ENCODE data around the gene FAM156A. TPM values are rescaled to one million over a fixed set of nuclear protein-coding genes. Genes with fewer than 3 reads are reported as not detected.
"Not testable (repeated sequence)": the region's sequence is repeated elsewhere in the genome, so short reads cannot be mapped to it uniquely, and the experiment has no call there.

FAM156A gene
- polyA plus RNA-seq, 1 of the 3 experiments (the other 2 are of a cell fraction), result 47.2 TPM

GRCh38 chrX:52977953-52978352 is 19.6 kb upstream of the FAM156A start:
- Histone ChIP-seq H3K4me3 (ENCODE audit: low read depth in 2 of 2, low read length in 1 of 2) (no peak overlapping the region), H3K27me3 (ENCODE audit: insufficient read depth) (0 out of 2 replicates have a peak, but pooled peaks cover 12% of the 10 kb centered on the region), H3F3A (replicated peaks; ENCODE audit: insufficient read depth) (no peaks in the 10 kb centered on the region), H2AFZ (ENCODE audit: low read depth) (no peak overlapping the region), H4K20me1 (ENCODE audit: insufficient read depth) (no peaks in the 10 kb centered on the region), H3K4me2 (no peak overlapping the region), H3K36me3 (replicated peaks in 1 of 2; ENCODE audit: control insufficient read depth in 1 of 2, insufficient read depth in 2 of 2, low read length in 1 of 2) (no peaks in the 10 kb centered on the region), H3K9me3 (no peaks in the 10 kb centered on the region), H3K9me2 (no peaks in the 10 kb centered on the region), H3K27ac (ENCODE audit: low read depth in 2 of 2, low read length in 1 of 2) (no peak overlapping the region), H3K4me1 (ENCODE audit: control insufficient read depth in 1 of 2, insufficient read depth in 2 of 2, low read depth in 1 of 2, low read length in 1 of 2) (no peaks in the 10 kb centered on the region), H3K9ac (no peak overlapping the region), H3K79me2 (ENCODE audit: insufficient read depth) (peaks cover 10% of the 10 kb centered on the region)
- TF ChIP-seq JUND (IDR thresholded peaks at IDR 0.05), result no peak
- no peak for TF ChIP-seq NFIC (IDR thresholded peaks at IDR 0.05; ENCODE audit: borderline replicate concordance)
- TF ChIP-seq TAF1 (IDR thresholded peaks at IDR 0.05; ENCODE audit: borderline replicate concordance, low read depth, low read length), result no peak
- TF ChIP-seq CTCF (IDR thresholded peaks at IDR 0.05), result no peak
- TF ChIP-seq YY1 (IDR thresholded peaks at IDR 0.05; ENCODE audit: low read depth), result no peak
- no peak for TF ChIP-seq ELF1 (IDR thresholded peaks at IDR 0.05)
- TF ChIP-seq MXI1 (IDR thresholded peaks at IDR 0.05; ENCODE audit: low read depth, low read length), result no peak
- TF ChIP-seq, protein P1, sequence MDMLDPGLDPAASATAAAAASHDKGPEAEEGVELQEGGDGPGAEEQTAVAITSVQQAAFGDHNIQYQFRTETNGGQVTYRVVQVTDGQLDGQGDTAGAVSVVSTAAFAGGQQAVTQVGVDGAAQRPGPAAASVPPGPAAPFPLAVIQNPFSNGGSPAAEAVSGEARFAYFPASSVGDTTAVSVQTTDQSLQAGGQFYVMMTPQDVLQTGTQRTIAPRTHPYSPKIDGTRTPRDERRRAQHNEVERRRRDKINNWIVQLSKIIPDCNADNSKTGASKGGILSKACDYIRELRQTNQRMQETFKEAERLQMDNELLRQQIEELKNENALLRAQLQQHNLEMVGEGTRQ (IDR thresholded peaks at IDR 0.05; ENCODE audit: borderline replicate concordance, low read depth, low read length), result no peak
- TF ChIP-seq ZBTB33 (IDR thresholded peaks at IDR 0.05; ENCODE audit: borderline replicate concordance, low read depth), result no peak
- no peak for TF ChIP-seq SIN3A (IDR thresholded peaks at IDR 0.05; ENCODE audit: borderline replicate concordance, low read depth, low read length)
- no peak for TF ChIP-seq SMC3 (IDR thresholded peaks at IDR 0.05; ENCODE audit: low read depth, low read length)
- no peak for TF ChIP-seq MAX (IDR thresholded peaks at IDR 0.05; ENCODE audit: low read depth)
- no peak for TF ChIP-seq EP300 (IDR thresholded peaks at IDR 0.05; ENCODE audit: borderline replicate concordance in 1 of 2, low read depth in 1 of 2, low read length in 1 of 2)
- no peak for TF ChIP-seq POLR2AphosphoS5 (IDR thresholded peaks at IDR 0.05; ENCODE audit: low read depth, low read length)
- TF ChIP-seq RXRA (IDR thresholded peaks at IDR 0.05; ENCODE audit: borderline replicate concordance, low read depth), result no peak
- TF ChIP-seq, protein P2, sequence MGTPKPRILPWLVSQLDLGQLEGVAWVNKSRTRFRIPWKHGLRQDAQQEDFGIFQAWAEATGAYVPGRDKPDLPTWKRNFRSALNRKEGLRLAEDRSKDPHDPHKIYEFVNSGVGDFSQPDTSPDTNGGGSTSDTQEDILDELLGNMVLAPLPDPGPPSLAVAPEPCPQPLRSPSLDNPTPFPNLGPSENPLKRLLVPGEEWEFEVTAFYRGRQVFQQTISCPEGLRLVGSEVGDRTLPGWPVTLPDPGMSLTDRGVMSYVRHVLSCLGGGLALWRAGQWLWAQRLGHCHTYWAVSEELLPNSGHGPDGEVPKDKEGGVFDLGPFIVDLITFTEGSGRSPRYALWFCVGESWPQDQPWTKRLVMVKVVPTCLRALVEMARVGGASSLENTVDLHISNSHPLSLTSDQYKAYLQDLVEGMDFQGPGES (IDR thresholded peaks at IDR 0.05; ENCODE audit: low read depth, low read length), result no peak
- TF ChIP-seq FOXM1 (IDR thresholded peaks at IDR 0.05; ENCODE audit: low read depth), result no peak
- TF ChIP-seq PBX3 (IDR thresholded peaks at IDR 0.05), result no peak
- no peak for TF ChIP-seq FOXJ3 (CRISPR knock-in tag; IDR thresholded peaks at IDR 0.05)
- 47% methylated on average over 2 of the region's 2 CpGs for WGBS (ENCODE audit: low lambda C conversion rate)
- no peak for DNase-seq
- POLR2A ChIA-PET, result no interaction called here
- CTCF ChIA-PET, result interaction anchor here (1.1 to 6.1 kb wide), 3 partner anchors 9 to 17 kb away, joined by 4 to 24 read pairs (median 6); no protein-coding TSS in a partner anchor

DNA sequence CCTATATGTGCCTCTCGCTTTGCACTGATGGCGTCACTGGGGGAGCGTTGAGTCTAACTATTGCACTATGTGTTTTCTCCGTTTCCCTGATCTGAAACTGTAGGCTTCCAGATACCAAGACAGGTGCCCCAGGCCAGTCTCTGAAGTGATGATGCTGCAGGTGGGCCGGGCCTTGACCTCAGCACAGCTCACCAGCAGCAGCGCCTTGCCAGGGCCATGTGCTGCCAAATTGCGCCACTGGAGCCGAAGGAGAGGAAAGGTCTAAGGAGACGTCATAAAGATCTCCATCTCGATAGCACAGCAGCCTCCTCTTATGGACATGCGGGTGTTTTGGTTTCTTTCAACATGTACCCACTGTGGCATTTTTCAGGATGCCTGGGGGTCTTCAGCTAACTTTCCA is 17.3 kb upstream of the FAM156A start:
- H3K9me2 ChIP-seq; H2AFZ ChIP-seq (ENCODE audit: low read depth); H4K20me1 ChIP-seq (ENCODE audit: insufficient read depth); H3K4me2 ChIP-seq; DNase-seq; H3K27ac ChIP-seq (ENCODE audit: low read depth in 2 of 2, low read length in 1 of 2); H3F3A ChIP-seq (replicated peaks; ENCODE audit: insufficient read depth); POLR2A ChIA-PET; H3K79me2 ChIP-seq (ENCODE audit: insufficient read depth); H3K9ac ChIP-seq; H3K4me1 ChIP-seq (ENCODE audit: control insufficient read depth in 1 of 2, insufficient read depth in 2 of 2, low read depth in 1 of 2, low read length in 1 of 2); H3K9me3 ChIP-seq; H3K36me3 ChIP-seq (replicated peaks in 1 of 2; ENCODE audit: control insufficient read depth in 1 of 2, insufficient read depth in 2 of 2, low read length in 1 of 2); H3K4me3 ChIP-seq (ENCODE audit: low read depth in 2 of 2, low read length in 1 of 2): not testable (repeated sequence)
- H3K27me3 ChIP-seq (ENCODE audit: insufficient read depth), result 0 out of 2 replicates have a peak, but pooled peaks cover 12% of the 10 kb centered on the region
- CTCF ChIA-PET, result interaction anchor here (0.7 kb wide), 1 partner anchor 14 kb away, joined by 3 read pairs; no protein-coding TSS in a partner anchor
- WGBS (ENCODE audit: low lambda C conversion rate), result 41% methylated on average over 4 of the region's 11 CpGs

All from SK-N-SH (cell line).